HL-60 (cell line): ENCODE data around the gene TSEN2.

Experiments used
- CTCF ChIP-seq: IDR thresholded peaks from one replicate; pipeline ENCODE4 v1.5.1; 2011; ENCODE audit warnings: low read length, control low read depth, inconsistent platforms; ENCODE audit not compliant: insufficient read depth
- GABPA ChIP-seq: IDR thresholded peaks from 2 replicates; pipeline ENCODE4 v1.6.1; 2012; ENCODE audit warnings: low read depth
- POLR2AphosphoS5 ChIP-seq: IDR thresholded peaks from 2 replicates; pipeline ENCODE4 v1.6.1; 2012; ENCODE audit warnings: low read depth
- REST ChIP-seq: IDR thresholded peaks from 2 replicates; pipeline ENCODE4 v1.6.1; 2012; ENCODE audit warnings: low read depth; ENCODE audit not compliant: insufficient replicate concordance

GRCh38 chr3:12478326-12478725 is 6.0 kb upstream of the TSEN2 start:
- TF ChIP-seq CTCF (no peak), REST (no peak), POLR2AphosphoS5 (no peak), GABPA (no peak)
